ENCODE data around the gene PPFIBP1.
"Not testable (repeated sequence)": the region's sequence is repeated elsewhere in the genome, so short reads cannot be mapped to it uniquely, and the experiment has no call there.

Gene PPFIBP1

DNA sequence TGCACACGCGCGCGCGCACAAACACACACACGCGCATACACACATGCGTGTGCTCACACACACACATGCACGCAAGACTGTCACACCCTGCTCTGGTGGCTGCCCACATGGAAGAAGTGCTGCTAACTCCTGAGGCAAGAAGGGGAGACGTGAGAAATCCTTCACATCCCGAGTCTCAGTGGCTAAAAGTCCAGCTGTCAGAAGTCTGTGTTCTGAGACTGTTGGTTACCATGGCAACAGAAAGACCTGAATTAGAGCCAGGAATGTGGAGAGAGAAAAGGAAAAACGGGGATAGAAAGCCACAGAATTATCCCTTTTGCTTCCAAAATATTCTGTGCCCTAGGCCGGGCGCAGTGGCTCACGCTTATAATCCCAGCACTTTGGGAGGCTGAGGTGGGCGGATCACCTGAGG is 71.2 kb downstream of the PPFIBP1 start:
- DNase-seq, result no peak

DNA sequence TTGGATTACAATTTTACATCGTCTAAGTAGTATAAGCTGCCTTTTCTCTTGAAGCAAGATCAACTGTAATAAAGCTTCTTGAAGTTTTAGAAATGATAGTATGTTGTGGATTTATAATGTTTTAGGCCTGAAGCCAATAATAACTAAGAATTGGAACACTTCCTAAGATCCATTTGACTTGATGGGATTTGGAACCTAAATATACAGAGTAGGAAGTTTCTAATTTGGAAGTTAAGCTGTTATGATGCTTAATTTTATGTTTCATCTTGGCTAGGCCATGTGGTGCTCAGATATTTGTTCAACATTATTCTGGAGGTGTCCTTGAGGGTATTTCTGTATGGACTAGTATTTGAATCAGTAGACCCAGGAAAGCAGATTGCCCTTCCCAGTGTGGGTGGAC is 74.9 kb downstream of the PPFIBP1 start:
- DNase-seq, result not testable (repeated sequence)

DNA sequence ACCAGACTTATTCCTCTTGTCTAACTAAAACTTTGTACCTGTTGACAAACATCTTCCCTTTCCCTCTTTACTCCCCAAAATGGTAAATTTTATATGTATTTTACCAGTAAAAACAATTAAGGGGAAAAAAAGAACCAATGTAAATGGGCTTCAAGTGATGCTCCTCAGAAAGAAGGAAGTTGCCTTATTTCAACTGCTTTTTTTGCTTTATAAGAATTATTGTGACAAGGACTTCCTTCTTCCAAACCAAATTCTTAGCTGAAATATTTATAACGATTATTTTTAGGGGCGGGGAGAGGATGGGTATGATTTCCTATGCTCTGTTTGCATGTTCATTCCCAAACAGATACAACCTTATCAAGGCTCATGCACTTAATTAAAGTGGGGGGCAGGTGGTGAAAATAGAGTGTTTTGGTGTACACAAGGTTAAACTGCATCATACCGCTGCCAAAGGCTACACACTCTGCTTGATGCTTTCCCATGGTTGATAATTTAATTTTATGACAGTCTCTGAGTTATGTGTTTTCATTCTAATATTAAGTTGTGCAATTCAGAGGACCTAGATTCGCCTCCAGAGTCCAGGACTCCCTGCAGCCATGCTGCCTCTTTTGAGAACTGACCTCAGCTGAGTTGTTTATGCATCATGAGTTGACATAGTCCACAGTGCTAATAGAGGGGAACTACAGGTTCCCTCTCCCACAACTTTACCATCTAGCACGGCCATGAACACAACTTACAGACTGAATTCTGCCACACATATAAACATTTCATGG is 77.2 kb downstream of the PPFIBP1 start:
- not testable (repeated sequence) for DNase-seq

DNA sequence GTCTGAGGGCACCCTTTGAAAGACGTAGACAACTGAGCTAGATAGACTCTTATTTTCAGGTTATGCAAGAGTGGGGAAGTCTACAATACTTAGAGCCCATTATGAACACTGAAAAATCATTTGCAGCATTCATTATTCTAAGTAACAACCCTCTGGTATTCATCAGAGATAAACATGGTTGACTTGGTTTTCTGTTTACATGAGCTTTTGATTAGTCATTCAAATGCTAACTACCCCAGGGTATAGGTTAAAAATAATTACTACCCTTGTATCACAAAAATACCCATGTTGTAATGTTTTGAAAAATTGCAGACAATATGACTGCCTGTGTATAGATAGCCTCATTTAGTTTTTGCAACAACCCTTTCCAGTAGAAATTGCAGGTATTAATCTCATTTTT is 78.5 kb downstream of the PPFIBP1 start:
- DNase-seq, result no peak

DNA sequence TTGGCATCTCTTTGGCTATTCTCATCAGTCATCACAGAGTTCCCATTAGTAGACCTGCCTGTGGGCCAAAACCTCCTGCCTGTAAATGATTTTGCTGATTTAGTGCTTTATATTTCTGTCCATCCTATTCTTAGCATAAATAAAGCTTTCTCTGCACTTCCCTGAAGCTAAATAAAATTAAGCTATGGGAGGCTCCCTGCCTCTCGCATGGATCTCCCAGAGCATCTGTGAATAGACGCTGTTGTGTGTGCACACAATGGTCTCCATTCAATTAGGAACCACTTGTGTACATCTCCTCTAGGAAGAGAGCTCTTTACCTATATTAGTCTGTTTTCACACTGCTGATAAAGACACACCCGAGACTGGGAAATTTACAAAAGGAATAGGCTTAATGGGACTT is 80.4 kb downstream of the PPFIBP1 start:
- no peak for DNase-seq

DNA sequence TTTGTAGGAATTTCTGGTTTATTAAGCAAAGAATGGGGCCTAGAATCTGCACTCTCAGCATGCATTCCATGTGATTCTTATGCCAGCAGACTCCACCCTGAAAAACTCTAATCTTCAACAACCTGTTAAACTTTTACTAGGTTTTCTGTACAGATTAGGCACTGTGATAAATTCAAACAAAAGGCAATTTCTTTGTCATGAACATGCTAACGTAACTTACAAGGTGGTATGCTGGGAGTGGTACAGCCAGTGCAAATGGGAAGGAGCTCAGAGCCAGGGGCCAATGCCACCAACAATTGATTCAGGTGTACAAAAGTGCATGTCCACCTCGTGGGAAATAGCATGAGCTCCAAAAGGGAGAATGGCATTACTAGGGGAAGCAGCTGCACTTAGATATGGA is 83.0 kb downstream of the PPFIBP1 start:
- DNase-seq, result no peak

DNA sequence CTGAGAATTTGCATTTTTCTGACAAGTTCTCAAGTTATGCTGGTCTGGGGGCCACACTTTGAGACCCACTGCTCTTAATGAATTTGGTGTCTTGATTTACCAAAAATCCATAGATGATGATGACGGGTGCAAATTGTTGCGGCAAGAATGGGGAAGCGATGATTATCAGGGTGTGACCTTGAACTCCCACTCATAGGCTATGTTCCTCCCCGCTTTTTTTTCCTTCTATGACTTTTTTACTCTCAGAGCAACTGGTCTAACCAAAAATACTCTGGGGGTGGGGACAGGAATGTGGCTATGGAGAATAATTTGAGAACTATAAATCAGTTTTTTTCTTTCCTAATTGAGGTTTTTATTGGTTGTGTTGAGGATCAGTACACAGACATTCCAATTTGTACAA is 83.6 kb downstream of the PPFIBP1 start:
- DNase-seq, result no peak

DNA sequence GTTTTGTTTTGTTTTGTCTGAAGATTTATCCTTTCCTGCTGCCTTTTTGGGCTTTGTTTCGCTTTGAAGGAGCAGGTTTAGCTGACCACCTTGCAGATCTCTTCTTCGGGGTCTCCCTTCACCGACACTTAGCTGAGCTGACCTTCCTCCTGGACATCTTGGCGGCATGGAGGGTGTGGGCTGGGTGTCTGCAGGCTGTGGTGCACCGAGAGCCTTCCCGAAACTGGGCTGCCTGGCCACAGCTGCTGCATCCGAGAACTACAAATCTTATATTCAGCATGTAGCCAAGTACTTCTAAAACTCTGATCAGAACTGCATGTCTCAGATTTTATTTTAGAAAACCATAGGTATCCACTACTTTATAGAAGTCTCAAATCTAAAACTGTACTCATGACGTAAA is 84.9 kb downstream of the PPFIBP1 start:
- DNase-seq, result no peak

DNA sequence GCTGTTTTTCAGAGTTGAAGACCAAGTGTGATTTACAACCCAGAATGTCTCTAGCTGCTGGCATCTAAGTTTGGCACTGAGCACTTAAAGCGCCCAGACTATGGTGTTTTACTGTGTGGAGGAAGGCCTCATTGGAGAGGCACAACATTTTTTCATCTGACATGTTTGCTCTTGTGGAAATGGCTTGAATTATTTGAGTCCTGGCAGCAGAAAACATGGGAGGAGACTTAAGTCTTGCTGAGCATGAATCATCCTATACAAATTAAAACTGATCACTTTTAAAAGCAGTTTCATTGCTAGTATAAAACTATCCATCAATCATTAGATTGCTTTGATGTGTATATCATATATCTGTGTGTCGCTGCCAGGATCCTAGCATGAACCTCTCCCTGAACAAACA is 86.4 kb downstream of the PPFIBP1 start:
- DNase-seq, result no peak

DNA sequence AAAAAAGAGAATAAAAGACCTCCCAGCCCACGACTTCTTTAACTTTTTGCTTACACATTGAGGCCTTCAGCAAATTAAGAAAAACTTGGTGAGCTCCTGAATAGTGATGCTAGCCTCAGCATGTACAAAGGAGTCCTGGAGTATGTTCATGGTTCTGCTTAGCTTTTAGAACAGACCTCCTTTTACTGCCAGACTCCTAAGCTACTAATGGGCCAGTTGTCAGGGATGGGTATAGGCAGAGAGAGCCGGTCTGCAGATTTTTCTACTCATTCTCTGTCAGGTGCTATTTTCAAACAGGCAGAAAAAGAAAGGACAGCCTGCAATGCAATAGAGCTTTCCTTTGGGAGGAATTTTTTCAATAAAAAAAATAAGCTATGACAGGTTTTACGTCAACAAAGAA is 90.4 kb downstream of the PPFIBP1 start:
- DNase-seq, result no peak

DNA sequence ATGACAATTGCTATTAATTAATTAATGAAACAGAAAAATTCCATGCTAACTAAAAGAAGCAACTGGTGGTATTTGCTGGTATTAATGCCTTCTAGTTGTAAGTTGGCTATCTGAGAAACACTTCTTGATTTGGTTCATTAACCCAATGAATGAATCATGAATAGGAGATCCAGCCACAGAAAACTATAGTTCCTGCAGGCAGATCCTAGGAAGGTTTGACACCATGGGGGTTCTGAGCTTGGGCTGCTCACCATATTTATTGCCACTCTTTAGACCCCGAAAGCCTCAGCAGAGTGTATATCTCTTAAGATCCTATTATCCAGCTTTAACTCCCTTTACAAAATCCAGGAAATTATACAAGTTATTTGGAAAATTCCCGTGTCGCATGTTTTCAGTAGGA is 90.9 kb downstream of the PPFIBP1 start:
- no peak for DNase-seq

DNA sequence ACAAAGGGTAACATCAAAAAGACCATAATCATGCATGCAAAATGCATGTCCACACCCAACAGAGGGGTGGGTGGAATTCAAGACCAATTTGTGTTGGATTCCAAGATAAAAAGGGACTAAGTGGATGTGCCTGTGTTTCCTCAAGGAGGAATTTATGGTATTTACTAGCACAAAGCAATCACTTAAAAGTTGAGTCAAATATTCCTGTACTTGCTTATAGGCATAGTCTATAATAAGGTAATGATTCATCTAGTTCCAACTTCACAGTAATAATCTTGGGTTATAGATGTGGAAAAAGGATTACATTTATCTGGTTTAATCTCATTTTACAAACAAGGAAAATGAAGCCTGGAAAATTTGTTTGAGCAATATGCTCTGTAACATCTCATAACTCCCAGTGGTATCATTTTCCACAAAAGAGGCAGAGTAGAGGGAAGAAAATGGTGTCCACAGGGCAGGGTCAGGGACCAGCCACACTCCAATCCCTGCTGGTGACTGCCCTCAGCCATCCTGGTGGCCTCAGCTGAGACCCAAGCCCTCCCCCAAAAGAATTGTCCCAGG is 91.4 kb downstream of the PPFIBP1 start:
- no peak for DNase-seq

DNA sequence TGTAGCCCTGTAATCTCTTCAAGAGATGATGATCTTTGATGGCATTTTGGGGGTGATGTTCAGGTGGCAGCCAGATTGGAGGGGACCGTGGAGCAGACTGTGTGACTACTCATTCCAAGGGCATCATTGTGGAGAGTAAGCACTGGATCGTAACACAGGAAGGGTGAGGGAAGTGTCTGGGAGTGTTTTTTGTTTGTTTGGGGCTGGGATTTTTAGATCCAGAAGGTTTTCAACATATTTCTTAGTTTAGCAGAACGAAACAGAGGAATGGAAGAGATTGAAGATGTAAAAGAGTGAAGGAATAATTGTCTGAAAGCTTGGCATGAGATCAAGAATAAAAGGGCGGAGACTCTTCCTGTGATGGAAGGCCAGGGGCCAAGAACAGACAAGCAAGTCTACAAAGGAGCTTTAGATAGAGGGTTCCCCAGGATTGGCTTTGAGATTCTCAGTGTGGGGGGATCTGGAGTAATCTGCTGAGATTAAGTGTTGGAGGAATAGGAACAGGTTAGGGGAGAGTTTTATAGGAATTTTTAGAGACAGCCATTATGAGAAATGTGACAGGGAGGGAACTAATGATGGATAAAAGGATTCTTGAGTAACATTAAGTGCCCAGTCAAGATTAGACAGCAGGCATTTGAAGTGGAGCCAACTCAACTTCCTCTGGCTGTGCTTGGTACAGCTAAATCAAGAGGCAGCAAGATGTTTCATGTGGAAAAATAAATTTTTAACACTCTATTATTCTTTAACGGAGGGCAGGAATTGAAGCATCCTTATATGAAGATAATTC is 92.5 kb downstream of the PPFIBP1 start:
- no peak for DNase-seq

DNA sequence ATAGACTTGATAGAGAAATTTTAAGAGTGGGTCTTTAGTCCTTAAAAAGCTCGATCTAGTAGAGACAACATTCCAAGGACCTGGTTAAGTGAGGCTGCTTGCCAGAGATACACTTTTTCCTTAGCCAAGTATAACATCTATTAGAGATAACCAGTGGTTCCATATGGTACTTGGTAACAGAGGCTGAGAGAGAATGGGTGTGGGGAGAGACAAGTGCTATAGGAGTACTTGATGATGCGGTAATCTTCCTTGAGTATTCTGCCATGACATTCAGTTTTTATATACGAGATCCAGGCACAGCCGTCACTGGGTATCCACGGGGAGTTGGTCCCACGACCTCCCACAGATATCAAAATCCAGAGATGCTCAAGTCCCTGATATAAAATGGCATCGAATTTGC is 94.8 kb downstream of the PPFIBP1 start:
- no peak for DNase-seq

DNA sequence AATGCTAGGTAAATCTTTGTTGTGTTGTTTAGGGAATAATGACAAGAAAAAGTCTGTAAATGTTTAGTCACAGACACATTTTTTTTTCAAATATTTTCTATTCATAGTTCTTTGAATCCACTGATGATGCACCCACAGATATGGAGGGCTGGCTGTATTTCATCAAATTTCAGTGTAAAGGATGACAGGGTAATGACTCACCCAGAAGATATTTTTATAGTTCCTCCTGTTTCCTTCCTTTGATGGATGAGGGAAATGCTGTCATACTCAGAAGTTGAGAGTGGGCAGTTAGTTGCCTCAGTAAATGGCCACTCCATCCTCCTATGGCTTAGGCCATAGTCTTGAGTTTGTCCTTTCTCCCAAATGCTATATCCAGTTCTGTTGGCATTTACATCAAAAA is 95.3 kb downstream of the PPFIBP1 start:
- DNase-seq, result no peak

DNA sequence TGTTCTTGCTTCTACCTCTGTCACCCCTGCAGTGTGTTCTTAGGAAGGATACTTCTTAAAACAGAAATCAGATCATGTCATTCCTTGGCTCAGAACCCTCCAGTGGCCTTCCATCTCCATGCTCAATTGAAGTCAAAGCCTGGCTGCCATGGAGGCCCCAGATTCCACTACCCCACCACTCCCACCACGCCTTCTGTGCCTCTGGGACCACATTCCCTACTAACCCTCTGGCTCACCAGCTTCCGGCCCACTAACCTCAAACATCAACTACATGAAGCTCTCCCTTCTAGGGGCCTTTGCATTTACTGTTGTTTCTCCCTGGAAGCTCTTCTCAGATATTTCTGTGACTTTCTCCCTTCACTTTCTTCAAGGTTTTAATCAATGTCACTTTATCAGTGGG is 96.1 kb downstream of the PPFIBP1 start:
- DNase-seq, result no peak

DNA sequence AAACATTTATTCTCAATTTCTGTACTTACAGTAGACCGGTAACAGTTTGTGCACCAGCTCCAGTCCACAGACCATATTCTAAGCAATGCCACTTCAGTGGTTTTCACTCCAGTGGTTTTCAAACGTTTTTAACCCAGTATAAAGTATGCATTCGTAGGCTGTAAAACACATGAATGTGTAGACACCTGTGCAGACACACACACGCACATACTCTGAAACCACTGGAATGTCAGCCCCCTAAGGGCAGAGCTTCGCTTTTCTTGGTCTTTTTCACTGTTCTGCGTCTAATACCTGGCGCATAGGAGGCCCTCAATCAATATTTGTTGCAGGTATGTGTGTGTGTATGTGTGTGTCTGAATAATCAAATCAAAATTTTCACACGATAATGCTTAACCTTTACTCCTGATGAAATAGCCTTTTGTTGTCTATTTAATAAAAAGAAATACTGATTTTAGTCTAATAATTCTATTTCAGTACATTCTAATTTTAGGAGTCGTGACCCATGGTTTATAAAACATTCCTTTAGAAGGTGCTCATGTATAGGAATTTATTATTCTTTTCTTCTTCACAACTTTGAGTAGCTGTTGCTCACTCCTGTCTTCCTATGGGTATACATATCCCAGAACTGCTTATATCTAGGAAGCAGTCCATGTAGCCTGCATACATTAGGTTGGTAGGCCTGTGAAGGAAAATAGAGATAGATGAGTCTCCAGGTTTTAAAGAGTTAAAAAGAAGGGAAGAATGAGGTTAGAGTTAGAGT is 98.6 kb downstream of the PPFIBP1 start:
- DNase-seq, result no peak

DNA sequence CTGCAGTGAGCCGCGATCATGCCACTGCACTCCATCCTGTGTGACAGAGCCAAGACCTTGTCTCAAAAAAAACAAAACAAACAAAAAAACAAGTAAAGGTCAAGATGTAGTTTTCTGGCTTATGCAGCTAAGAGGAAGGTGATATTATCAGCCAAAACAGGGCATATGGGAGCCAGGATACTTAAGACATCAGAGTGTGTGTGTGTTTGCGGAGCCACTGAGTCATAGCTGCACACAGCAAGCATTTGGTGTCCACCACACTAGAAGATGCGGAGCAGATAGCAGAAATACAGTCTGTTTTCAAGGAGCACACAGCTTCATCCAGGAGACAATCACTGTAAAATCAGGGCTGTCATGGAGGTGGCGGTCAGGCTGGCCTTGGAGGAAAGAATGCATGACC is 99.6 kb downstream of the PPFIBP1 start:
- no peak for DNase-seq

DNA sequence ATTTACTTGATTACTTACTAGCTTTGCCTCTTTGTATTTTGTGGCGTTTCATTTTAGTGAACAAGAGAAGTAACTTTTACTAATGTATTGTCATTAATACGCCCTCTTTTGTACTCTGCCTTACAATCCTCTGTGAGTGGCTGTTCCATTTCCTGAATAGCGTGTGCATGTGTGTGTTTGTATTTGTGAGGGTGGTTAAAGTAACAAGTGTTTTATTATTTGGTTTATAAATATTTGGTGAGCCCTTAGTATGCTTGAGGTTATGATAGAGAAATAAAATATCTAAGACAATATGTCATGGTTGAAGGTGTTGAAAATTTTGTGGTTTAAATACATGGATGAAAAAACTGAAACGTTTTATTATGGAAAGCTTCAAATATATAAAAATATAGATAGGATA is 100.6 kb downstream of the PPFIBP1 start:
- DNase-seq, result no peak

DNA sequence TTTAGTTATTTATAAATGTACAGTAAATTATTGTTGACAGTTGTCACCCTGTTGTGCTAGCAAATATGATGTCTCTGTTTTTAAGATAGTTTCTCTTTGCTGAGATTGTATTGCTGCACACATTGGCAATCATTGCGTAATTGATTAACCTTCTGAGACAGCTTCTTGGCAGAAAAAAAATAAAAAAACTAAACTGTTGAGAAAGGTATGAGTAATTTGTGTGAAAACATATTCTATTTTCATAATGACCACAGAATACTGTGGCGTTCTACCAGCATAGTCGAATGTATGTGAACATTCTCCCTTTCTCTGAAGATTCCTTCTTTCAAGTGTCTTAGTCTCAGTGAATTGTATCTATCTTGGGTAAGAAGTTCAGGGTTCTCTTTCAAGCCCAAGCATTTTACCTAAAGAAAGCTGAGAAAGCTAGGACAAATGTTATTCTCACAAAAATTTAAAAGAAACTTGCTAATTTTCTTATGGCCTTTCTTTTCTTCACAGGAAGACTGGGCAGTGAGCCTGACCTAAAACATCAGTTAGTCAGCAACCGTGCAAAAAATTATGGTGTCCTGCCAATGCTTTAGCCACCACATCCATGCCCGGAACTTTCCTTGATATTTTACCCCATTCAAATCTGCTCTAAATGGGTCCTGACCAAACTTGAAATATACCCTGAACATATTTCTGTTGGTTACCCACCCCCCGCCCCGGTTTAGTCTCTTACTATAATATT is 103.3 kb downstream of the PPFIBP1 start:
- no peak for DNase-seq

DNA sequence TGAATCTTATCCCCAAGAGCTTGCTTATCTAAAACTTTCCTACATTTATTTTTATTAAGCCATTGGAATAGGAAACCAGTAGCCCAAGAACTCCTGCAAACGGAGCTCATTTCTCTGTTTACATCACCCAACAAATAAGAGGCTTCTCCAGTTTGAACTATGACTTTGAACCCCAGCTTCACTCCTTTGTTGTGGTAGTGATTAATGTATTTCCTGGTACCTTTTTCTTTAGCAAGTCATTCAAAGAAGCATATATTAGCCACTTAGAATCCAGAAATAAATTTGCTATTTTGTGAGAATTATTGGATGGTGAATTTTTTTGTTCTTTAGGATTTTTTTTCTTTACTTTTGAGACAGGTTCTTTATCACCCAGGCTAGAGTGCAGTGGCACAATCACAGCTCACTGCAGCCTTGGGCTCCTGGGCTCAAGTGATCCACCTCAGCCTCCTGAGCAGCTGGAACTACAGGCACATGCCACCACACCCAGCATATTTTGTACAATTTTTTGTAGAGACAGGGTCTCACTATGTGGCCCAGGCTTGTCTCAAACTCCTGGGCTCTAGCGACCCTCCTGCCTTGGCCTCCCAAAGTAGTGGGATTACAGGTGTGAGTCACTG is 104.0 kb downstream of the PPFIBP1 start:
- not testable (repeated sequence) for DNase-seq

DNA sequence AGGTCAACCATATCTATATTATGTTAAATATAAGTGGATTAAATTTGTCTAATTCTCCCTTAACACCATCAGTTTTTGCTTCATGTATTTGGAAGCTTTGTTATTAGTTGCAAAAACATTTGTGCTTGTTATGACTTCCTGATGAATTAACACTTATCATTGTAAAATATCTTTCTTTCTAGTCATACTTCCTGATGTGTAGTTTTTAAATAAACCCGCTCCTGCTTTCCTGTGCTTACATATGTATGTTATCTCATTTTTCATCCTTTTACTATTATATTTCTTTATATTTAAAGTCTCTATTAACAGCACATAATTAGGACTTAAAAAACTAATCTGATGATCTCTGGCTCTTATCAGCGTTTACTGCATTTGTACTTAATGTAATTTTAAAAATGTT is 106.2 kb downstream of the PPFIBP1 start:
- DNase-seq, result not testable (repeated sequence)

All from activated CD4-positive, alpha-beta T cell treated with anti-CD3 and anti-CD28 coated beads, Interleukin-2, amount 50 U/mL, for 1 hour (primary cell).